ENCODE measurements around the gene SNRNP200.

DNA sequence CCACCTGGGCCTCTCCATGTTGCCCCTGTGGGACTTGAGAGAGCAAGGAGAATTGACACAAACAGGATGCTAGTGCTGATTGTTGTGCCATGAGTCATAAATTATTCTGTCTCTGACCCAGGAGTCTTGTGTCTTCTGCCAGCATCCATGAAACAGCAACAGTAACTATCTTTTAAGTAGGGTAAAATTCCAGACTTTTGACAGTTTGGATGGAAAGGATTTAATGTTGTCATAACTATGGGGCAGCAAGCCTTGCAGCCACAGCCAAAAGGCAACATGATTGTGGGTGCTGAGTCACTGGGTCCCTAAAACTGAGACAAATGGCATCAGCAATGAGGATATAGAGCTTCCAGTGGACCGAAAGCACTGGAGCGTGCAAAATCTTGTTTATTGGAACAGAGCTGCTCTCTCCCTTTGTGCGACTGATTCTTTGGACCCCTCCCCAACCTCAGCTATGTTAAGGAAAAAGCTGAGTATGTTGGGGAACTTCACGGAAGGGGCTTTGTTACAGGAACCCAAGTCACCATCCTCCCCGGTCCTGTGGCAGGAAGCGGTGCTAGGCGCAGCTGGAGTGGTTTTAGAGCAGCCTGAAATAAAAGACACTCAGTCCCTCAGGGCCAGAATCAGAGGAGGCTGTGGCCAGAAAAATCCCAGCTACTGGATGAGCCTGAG is 10.2 kb upstream of the SNRNP200 start:
- no peak for TF ChIP-seq ZNF24 (tag by site-specific recombination; IDR thresholded peaks at IDR 0.05)
- TF ChIP-seq, protein P1, sequence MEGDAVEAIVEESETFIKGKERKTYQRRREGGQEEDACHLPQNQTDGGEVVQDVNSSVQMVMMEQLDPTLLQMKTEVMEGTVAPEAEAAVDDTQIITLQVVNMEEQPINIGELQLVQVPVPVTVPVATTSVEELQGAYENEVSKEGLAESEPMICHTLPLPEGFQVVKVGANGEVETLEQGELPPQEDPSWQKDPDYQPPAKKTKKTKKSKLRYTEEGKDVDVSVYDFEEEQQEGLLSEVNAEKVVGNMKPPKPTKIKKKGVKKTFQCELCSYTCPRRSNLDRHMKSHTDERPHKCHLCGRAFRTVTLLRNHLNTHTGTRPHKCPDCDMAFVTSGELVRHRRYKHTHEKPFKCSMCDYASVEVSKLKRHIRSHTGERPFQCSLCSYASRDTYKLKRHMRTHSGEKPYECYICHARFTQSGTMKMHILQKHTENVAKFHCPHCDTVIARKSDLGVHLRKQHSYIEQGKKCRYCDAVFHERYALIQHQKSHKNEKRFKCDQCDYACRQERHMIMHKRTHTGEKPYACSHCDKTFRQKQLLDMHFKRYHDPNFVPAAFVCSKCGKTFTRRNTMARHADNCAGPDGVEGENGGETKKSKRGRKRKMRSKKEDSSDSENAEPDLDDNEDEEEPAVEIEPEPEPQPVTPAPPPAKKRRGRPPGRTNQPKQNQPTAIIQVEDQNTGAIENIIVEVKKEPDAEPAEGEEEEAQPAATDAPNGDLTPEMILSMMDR (tag by site-specific recombination; IDR thresholded peaks at IDR 0.05) = no peak
- no peak for TF ChIP-seq MYNN (tag by site-specific recombination; IDR thresholded peaks at IDR 0.05; ENCODE audit: borderline replicate concordance)
- TF ChIP-seq KLF16 (tag by site-specific recombination; IDR thresholded peaks at IDR 0.05) = no peak
- TF ChIP-seq ZNF501 (tag by site-specific recombination; IDR thresholded peaks at IDR 0.05) = no peak
